ENCODE measurements around the gene BIN2. TPM values are rescaled to one million over a fixed set of nuclear protein-coding genes. Genes with fewer than 3 reads are reported as not detected.

The BIN2 gene
- total and polyA plus RNA-seq, 8 donors, result 3.8 to 46.0 (median 6.2) TPM

DNA sequence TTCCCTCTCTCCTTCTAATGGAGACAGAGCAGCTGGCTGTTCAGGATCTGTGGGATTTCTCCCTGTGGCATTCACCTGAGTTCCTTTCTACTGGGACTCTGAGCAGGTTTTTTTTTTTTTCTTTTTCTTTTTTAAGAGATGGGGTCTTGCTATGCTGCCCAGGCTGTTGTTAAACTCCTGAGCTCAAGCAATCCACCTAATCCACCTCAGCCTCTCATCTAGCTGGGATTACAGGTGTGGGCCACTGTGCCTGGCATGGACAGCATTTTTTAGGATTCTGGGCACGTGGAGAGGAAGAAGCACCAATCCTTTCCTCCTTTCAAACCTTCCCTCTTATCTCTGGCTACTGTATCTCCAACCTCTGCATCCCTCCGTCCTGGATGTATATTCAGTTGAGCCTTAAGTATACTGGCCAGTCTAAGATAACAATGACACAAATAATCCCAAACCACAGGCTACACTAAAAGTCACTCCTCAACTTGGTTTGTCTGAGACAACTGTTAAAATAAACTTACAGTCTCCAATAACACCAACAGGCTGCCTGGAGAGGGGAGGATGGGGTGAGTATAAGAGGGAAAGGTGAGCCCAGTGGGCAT is 38.9 kb upstream of the BIN2 start:
- H3K4me1 ChIP-seq, result no peaks in the 10 kb centered on the region
- no peak for ATAC-seq

DNA sequence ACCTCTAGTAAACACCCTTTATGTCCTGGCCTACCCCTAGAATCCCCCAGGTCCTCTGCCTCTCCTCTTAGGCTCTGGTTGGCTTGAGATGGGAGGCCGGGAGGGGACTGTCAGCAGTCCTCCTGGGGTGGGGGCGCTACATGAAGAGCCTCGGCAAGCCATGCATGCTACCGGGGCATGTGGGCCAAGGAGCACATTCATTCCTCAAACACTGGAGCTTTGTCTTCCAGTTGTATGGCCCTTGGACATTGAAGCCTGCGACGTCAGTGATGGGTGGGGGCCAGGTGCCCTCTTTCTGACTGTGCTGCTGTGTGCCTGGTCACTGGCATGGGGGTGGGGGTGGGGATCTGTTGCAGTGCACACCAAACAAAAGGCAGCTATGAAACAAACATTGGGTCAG is 38.3 kb upstream of the BIN2 start:
- Histone ChIP-seq H3K9me3 (no peaks in the 10 kb centered on the region), H3K36me3 (no peaks in the 10 kb centered on the region), H3K27ac (no peak overlapping the region), H3K4me1 (no peaks in the 10 kb centered on the region), H3K4me3 (no peak overlapping the region), H3K27me3 (no peaks in the 10 kb centered on the region)
- intact Hi-C loops (cut with DNase I), result no loop called here
- TF ChIP-seq, protein P1, sequence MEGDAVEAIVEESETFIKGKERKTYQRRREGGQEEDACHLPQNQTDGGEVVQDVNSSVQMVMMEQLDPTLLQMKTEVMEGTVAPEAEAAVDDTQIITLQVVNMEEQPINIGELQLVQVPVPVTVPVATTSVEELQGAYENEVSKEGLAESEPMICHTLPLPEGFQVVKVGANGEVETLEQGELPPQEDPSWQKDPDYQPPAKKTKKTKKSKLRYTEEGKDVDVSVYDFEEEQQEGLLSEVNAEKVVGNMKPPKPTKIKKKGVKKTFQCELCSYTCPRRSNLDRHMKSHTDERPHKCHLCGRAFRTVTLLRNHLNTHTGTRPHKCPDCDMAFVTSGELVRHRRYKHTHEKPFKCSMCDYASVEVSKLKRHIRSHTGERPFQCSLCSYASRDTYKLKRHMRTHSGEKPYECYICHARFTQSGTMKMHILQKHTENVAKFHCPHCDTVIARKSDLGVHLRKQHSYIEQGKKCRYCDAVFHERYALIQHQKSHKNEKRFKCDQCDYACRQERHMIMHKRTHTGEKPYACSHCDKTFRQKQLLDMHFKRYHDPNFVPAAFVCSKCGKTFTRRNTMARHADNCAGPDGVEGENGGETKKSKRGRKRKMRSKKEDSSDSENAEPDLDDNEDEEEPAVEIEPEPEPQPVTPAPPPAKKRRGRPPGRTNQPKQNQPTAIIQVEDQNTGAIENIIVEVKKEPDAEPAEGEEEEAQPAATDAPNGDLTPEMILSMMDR (IDR thresholded peaks at IDR 0.05), result no peak
- DNase-seq (no peak), ATAC-seq (no peak)

More for the DNA sequence above, 38.9 kb upstream of the BIN2 start:
- Histone ChIP-seq H3K27me3 (no peaks in the 10 kb centered on the region), H3K27ac (no peak overlapping the region), H3K9me3 (no peaks in the 10 kb centered on the region), H3K4me3 (no peak overlapping the region), H3K36me3 (no peaks in the 10 kb centered on the region)
- no peak for DNase-seq
- TF ChIP-seq, protein P1 (IDR thresholded peaks at IDR 0.05), result no peak
- intact Hi-C loops (cut with DNase I), result no loop called here

DNA sequence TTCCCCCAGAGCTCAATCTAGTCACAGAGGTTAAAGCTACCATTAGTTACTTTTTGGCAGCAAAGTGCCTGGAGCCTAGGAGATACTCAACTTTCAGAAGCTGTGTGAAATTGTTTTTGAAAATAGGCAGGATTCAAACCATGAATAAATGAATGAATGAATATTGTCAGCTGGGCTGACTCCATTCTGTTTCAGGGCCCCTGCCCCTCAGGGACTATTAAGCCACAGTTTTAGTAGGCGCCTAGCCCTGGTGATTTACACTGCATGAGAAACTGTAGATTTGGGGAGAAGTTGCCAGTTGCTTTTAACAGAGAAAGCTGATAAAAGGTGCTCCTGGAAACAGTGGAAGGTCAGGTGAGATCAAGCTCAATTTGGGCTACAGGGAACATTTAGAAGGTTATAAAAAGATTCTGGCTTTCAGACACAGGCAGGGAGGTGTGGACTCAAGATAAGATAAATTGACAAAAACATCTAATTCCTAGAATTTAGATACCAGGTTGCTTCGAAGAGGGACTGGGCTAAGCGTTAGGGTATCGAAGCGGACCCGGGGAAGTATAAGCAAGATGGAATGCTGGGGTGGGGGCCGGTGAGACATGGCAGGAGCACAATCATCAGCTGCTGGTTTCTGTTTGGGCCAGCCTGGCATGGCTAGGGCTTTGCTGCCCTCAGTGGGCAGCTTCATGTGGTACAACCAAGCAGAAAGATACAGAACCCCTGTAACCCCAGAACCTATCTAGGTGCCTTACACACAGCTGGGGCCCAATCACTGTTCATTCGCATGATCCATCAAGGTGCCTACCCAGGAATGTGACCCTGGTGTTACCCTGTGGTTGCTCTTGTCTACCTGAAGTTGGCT is 37.4 kb upstream of the BIN2 start:
- Histone ChIP-seq H3K27me3 (no peaks in the 10 kb centered on the region), H3K27ac (no peak overlapping the region), H3K9me3 (no peaks in the 10 kb centered on the region), H3K4me3 (no peak overlapping the region), H3K4me1 (no peaks in the 10 kb centered on the region), H3K36me3 (no peaks in the 10 kb centered on the region)
- TF ChIP-seq, protein P1 (IDR thresholded peaks at IDR 0.05), result no peak
- intact Hi-C loops (cut with DNase I), result no loop called here
- DNase-seq (no peak), ATAC-seq (no peak)

DNA sequence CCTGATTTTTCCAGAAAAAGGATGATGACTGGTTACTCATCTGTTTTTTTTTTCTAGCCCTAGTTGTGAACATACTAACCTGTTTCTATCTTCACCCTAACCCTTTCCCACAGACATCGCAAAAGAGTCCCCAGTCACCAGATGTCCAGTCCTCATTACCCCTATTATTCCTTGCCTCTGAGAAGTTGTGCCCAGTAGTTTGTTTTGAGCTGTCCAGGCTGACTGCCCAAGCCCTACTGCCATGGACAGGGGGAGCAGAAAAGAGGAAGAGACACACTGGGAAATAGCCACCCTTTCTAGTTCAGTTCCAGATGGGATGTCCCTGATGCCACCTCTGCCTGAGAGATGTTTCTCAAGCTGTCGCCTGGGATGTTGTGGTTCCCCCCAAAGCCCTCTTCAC is 36.3 kb upstream of the BIN2 start:
- DNase-seq (no peak), ATAC-seq (no peak)
- no peaks in the 10 kb centered on the region for H3K9me3 ChIP-seq
- intact Hi-C loops (cut with DNase I), result no loop called here
- H3K27ac ChIP-seq, result no peak overlapping the region
- H3K4me3 ChIP-seq, result no peak overlapping the region
- H3K36me3 ChIP-seq, result no peaks in the 10 kb centered on the region
- H3K4me1 ChIP-seq, result no peaks in the 10 kb centered on the region
- TF ChIP-seq, protein P1 (IDR thresholded peaks at IDR 0.05), result no peak
- no peaks in the 10 kb centered on the region for H3K27me3 ChIP-seq

DNA sequence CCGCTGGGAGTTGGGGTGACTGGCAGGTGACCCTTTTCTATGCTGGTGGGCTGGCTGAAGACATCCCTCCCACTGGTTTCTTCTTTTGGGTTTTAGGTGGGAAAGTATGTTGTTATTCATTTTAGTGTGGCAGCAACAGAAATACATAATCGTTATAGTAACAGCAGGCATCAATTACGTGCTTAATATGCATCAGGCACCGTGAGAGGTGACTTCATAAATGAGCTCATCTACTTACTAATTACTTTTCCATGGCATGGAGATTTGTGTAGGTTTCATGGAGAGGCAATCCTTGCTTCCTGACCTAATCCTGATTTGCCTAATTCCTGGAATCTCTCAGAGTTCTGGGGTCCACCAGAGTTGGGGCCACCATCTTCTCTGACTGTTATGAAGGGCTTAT is 35.9 kb upstream of the BIN2 start:
- H3K27me3 ChIP-seq, result no peaks in the 10 kb centered on the region
- H3K9me3 ChIP-seq, result no peaks in the 10 kb centered on the region
- H3K27ac ChIP-seq, result no peak overlapping the region
- TF ChIP-seq, protein P1 (IDR thresholded peaks at IDR 0.05), result no peak
- intact Hi-C loops (cut with DNase I), result no loop called here
- H3K4me1 ChIP-seq, result no peaks in the 10 kb centered on the region
- no peaks in the 10 kb centered on the region for H3K36me3 ChIP-seq
- H3K4me3 ChIP-seq, result no peak overlapping the region
- DNase-seq (no peak), ATAC-seq (no peak)

Data from left lung (tissue), 10 donors.